Right lung (tissue), 5 donors: ENCODE results near the gene ZNF763. TPM values are rescaled to one million over a fixed set of nuclear protein-coding genes. Genes with fewer than 3 reads are reported as not detected.
"Not testable (repeated sequence)": the region's sequence is repeated elsewhere in the genome, so short reads cannot be mapped to it uniquely, and the experiment has no call there.

Experiments
- DNase-seq, 2 donors: peaks; one replicate each; pipeline ENCODE4 v3.0.0-alpha.2; 2013
- polyA plus RNA-seq, 5 donors: library from polyadenylated mRNA; unstranded; fragments of 120-200 nt; gene quantifications; one replicate each; pipeline versions ENCODE4 v1.2.1 to v1.2.3, GENCODE V29; 2013; ENCODE audit warnings: inconsistent platforms in 1 of 5, low replicate concordance in 1 of 5; ENCODE audit not compliant: insufficient read length in 5 of 5, insufficient read depth in 1 of 5

The ZNF763 gene
- polyA plus RNA-seq, 5 donors: 5.3 to 11.1 (median 8.3) TPM

- DNase-seq: no peak
These were observed 5.3 kb downstream of the ZNF763 start for GRCh38 chr19:11970174-11970573.

GRCh38 chr19:11971041-11971440 is 6.2 kb downstream of the ZNF763 start:
- DNase-seq: no peak

GRCh38 chr19:11973019-11973810 is 8.4 kb downstream of the ZNF763 start:
- no peak for DNase-seq

- no peak for DNase-seq
These were observed 13.8 kb downstream of the ZNF763 start for GRCh38 chr19:11978492-11979100.

- no peak for DNase-seq
These were observed 14.7 kb downstream of the ZNF763 start for GRCh38 chr19:11979527-11979926.

- no peak for DNase-seq
These were observed 17.7 kb downstream of the ZNF763 start for GRCh38 chr19:11982526-11982925.

- no peak for DNase-seq
These were observed 20.1 kb downstream of the ZNF763 start for GRCh38 chr19:11984986-11985385.

GRCh38 chr19:11986754-11987153 is 21.9 kb downstream of the ZNF763 start:
- DNase-seq: no peak

- peak; percentile 87 to 88 for DNase-seq
These were observed 22.8 kb downstream of the ZNF763 start for GRCh38 chr19:11987405-11988281.

GRCh38 chr19:11989112-11989456 is 24.2 kb downstream of the ZNF763 start:
- no peak for DNase-seq

GRCh38 chr19:11991921-11992320 is 27.1 kb downstream of the ZNF763 start:
- not testable (repeated sequence) for DNase-seq

- no peak for DNase-seq
These were observed 30.3 kb downstream of the ZNF763 start for GRCh38 chr19:11995174-11995573.

GRCh38 chr19:12000152-12000981 is 35.5 kb downstream of the ZNF763 start:
- DNase-seq: no peak

GRCh38 chr19:12015015-12015752 is 50.3 kb downstream of the ZNF763 start:
- no peak for DNase-seq

- no peak for DNase-seq
These were observed 50.9 kb downstream of the ZNF763 start for GRCh38 chr19:12015753-12016116.

Other genes with a start within 250 kb of the ZNF763 start
- 10 to 100 TPM in 2 of 5 donors, 1 to 10 TPM in 3; 7.0 to 11.0 (median 9.0) TPM for gene ZNF823, start 226.1 kb upstream of the ZNF763 start, polyA plus RNA-seq
- gene ZNF441, start 198.0 kb upstream of the ZNF763 start, polyA plus RNA-seq: 10 to 100 TPM in 4 of 5 donors, 1 to 10 TPM in 1; 8.1 to 16.3 (median 12.3) TPM
- 10 to 100 TPM in 1 of 5 donors, 1 to 10 TPM in 4; 6.3 to 11.8 (median 8.3) TPM for gene ZNF491, start 166.5 kb upstream of the ZNF763 start, polyA plus RNA-seq
- 10 to 100 TPM; 15.3 to 25.4 (median 23.2) TPM for gene ZNF440, start 150.8 kb upstream of the ZNF763 start, polyA plus RNA-seq
- gene ZNF439, start 116.3 kb upstream of the ZNF763 start, polyA plus RNA-seq: 10 to 100 TPM; 12.8 to 22.7 (median 18.5) TPM
- 10 to 100 TPM; 10.1 to 26.0 (median 17.6) TPM for gene ZNF69, start 77.3 kb upstream of the ZNF763 start, polyA plus RNA-seq
- gene ZNF700, start 39.9 kb upstream of the ZNF763 start, polyA plus RNA-seq: 10 to 100 TPM; 17.0 to 25.4 (median 20.2) TPM
- gene ZNF433, start 70.6 kb downstream of the ZNF763 start, polyA plus RNA-seq: 10 to 100 TPM; 13.1 to 19.1 (median 17.5) TPM
- 1 to 10 TPM; 1.1 to 1.6 (median 1.4) TPM for gene ZNF878, start 87.9 kb downstream of the ZNF763 start, polyA plus RNA-seq
- gene ZNF844, start 99.7 kb downstream of the ZNF763 start, polyA plus RNA-seq: 10 to 100 TPM; 11.4 to 26.6 (median 23.8) TPM
- gene ZNF20, start 175.3 kb downstream of the ZNF763 start, polyA plus RNA-seq: 10 to 100 TPM in 1 of 5 donors, 1 to 10 TPM in 4; 6.9 to 10.6 (median 7.1) TPM
- 10 to 100 TPM; 10.6 to 17.9 (median 16.1) TPM for gene ZNF625, start 191.7 kb downstream of the ZNF763 start, polyA plus RNA-seq
- 10 to 100 TPM; 11.1 to 19.5 (median 18.1) TPM for gene ZNF136, start 198.1 kb downstream of the ZNF763 start, polyA plus RNA-seq